Thyroid gland (tissue), 4 donors: Measurements from ENCODE around the gene MARCKSL1.

Experiments used
- POLR2A ChIP-seq, 2 donors: fragments of 450-650 bp; IDR thresholded peaks; one replicate each; pipeline ENCODE4 v1.6.1; 2017; ENCODE audit warnings: antibody characterized with exemption in 2 of 2, mild to moderate bottlenecking in 2 of 2, moderate library complexity in 1 of 2
- TF ChIP-seq, protein P1 (sequence below), 6 experiments: fragments of 200-600 bp in 3 of 6; fragments of 450-650 bp in 3 of 6; sonication (generic) in 3 of 6; IDR thresholded peaks; one replicate each; pipeline ENCODE4 v1.5.1; 2016 to 2019; ENCODE audit warnings: antibody characterized with exemption in 6 of 6, mild to moderate bottlenecking in 2 of 6, inconsistent platforms in 1 of 6, moderate library complexity in 1 of 6

DNA sequence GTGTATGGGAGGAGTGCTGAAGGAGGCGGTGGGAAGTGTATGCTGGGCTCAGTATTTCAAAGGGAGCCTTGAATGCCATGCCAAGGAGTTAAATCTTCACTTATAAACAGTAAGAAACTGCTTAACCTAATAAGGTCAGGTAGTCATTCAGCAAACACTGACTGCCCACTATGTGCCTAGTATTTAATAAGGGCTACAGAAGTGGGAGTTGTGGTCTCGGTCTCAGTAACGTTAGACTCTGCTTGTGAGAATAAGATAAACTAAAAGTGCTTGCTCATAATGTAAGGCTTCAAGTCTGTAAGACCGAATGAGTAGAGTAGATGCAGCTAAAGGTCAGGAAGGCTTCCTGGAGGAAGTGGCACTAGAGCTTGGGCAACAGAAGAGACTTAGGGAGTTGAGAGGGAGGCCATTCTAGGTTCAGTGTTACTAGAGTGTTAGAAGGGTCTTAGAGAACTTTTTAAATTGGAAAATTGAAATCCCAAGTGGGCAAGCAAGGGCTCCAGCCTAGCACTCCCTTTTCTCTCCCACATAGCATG, 6.0 kb downstream of the MARCKSL1 start:
- TF ChIP-seq, protein P1, sequence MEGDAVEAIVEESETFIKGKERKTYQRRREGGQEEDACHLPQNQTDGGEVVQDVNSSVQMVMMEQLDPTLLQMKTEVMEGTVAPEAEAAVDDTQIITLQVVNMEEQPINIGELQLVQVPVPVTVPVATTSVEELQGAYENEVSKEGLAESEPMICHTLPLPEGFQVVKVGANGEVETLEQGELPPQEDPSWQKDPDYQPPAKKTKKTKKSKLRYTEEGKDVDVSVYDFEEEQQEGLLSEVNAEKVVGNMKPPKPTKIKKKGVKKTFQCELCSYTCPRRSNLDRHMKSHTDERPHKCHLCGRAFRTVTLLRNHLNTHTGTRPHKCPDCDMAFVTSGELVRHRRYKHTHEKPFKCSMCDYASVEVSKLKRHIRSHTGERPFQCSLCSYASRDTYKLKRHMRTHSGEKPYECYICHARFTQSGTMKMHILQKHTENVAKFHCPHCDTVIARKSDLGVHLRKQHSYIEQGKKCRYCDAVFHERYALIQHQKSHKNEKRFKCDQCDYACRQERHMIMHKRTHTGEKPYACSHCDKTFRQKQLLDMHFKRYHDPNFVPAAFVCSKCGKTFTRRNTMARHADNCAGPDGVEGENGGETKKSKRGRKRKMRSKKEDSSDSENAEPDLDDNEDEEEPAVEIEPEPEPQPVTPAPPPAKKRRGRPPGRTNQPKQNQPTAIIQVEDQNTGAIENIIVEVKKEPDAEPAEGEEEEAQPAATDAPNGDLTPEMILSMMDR (IDR thresholded peaks at IDR 0.05) = no peak
- TF ChIP-seq POLR2A (IDR thresholded peaks at IDR 0.05) = no peak
